Loucy (cell line): Measurements from ENCODE around the gene CCDC47.

ENCODE experiments used
- EZH2phosphoT487 ChIP-seq: fragments of 200-600 bp; IDR thresholded peaks from 2 replicates; pipeline ENCODE4 v1.6.1; 2018; ENCODE audit warnings: antibody characterized with exemption, mild to moderate bottlenecking, moderate library complexity, borderline replicate concordance
- TF ChIP-seq, protein P1 (sequence below): fragments of 200-600 bp; sonication (generic); conservative IDR thresholded peaks from 2 replicates; pipeline ENCODE4 v1.5.1; 2014; ENCODE audit warnings: mild to moderate bottlenecking, antibody characterized with exemption, low read length

DNA sequence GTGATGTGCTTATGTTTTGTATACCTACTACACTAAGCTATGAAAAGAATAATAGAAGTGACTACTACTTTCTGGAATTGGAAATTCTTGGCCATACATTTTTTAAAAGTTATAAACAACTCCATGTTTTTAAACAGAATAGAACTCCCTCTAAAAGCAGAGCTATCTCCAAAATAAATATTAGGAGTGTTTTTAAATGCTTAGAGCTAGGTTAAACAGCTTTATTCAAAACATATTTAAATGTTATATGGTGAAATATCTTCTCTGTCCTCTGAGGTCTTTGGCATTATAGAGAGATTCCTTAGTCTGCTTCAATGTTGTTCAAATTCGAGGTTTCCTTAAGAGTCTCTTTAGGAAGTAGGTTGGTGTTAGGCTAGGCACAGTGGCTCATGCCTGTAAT lies 30.9 kb upstream of the CCDC47 start:
- TF ChIP-seq, protein P1, sequence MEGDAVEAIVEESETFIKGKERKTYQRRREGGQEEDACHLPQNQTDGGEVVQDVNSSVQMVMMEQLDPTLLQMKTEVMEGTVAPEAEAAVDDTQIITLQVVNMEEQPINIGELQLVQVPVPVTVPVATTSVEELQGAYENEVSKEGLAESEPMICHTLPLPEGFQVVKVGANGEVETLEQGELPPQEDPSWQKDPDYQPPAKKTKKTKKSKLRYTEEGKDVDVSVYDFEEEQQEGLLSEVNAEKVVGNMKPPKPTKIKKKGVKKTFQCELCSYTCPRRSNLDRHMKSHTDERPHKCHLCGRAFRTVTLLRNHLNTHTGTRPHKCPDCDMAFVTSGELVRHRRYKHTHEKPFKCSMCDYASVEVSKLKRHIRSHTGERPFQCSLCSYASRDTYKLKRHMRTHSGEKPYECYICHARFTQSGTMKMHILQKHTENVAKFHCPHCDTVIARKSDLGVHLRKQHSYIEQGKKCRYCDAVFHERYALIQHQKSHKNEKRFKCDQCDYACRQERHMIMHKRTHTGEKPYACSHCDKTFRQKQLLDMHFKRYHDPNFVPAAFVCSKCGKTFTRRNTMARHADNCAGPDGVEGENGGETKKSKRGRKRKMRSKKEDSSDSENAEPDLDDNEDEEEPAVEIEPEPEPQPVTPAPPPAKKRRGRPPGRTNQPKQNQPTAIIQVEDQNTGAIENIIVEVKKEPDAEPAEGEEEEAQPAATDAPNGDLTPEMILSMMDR: no peak
- no peak for TF ChIP-seq EZH2phosphoT487
